GM19467 (cell line): ENCODE measurements around the gene MRPS33.
A peak's percentile ranks its signal among the peaks of the same experiment; 100 is the strongest.

Experiments
- ATAC-seq: cut with Tn5 transposase; IDR thresholded peaks from one replicate; pipeline ENCODE4 v1.9.1; 2021; ENCODE audit warnings: mild to moderate bottlenecking, moderate library complexity; ENCODE audit not compliant: unreplicated experiment

The MRPS33 gene

GRCh38 chr7:141012696-141013344 lies 1.9 kb downstream of the MRPS33 start:
- ATAC-seq = no peak

GRCh38 chr7:141012044-141012685 lies 2.6 kb downstream of the MRPS33 start:
- ATAC-seq = peak; percentile 33

- no peak for ATAC-seq
Measured at GRCh38 chr7:141011443-141011842, 3.3 kb downstream of the MRPS33 start.

GRCh38 chr7:141003172-141004065 lies 11.3 kb downstream of the MRPS33 start:
- ATAC-seq = no peak

DNA sequence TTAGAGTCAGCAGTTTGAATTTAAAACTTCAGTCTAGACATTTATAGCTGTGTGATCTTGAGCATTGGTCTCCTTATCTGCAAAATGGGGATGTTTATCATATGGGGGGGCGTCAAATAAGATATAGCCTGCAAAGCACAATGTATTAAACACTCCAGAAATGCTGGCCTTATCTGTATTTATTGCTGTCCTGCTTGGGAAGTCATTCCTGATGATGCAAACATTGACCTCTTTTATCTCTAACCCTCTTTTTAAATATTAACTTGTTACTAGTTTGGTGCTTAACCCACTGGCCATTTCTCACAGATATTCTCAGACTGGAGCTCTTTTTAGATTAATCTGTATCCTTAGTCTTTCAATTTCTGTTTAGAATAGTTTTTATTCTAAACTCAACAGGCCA lies 13.2 kb downstream of the MRPS33 start:
- no peak for ATAC-seq

- no peak for ATAC-seq
Measured at GRCh38 chr7:141001122-141001521, 13.6 kb downstream of the MRPS33 start.

DNA sequence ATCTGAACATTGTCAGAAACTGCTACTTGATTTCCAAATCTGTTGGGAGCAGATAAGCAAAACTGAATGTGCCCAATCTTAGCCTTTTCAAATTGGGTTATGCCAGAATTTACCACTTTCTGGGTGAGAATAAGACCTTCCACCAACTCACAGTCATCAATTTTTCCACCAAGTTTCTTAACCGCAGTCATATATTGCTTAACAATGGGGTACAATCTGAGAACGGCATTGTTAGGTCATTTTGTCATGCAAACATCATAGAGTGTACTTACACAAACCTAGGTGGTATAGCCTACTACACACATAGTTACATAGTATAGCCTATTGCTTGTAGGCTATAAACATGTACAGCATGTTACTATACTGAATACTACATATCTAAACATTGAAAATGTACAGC lies 16.0 kb downstream of the MRPS33 start:
- ATAC-seq = no peak

DNA sequence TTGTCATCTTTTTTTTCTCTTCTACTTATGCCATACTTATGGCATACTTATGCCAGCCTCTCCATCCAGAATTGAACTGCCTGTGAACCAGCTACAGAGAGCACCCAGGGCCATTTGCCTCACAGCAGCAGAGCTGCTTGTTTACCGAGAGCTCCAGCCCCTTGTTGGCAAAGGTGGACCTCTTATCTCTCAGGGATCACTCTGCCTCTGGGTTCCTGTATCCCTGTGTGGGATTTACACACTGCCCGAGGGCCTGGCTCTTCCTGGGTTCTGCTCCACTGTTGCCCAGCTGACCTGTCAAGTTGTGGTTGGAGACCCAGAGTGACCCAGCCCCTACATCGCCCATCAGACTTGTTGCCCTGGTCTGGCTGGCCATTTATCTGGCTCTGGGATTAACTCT lies 22.3 kb downstream of the MRPS33 start:
- no peak for ATAC-seq

GRCh38 chr7:140990193-140990962 lies 24.4 kb downstream of the MRPS33 start:
- ATAC-seq = no peak

DNA sequence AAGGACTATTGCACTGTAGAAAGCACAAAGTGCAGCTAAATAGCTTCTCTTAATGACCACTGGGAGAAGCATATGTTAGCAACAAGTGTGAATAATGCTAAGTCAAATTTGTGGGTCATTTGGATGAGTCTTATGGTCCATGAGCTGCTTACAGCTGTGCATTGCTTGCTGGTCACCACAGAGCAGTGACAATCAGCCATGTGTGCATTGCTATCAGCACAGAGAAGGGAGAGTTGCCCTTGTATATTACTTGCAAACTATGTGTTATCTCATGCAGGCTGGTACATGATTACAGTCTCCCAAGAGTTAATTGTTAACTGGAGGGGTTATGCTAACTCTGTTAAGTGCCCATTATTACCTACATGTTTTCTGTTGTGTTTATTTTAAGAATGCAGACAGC lies 25.7 kb downstream of the MRPS33 start:
- peak; percentile 81 for ATAC-seq

- no peak for ATAC-seq
Measured at GRCh38 chr7:140983802-140984201, 30.9 kb downstream of the MRPS33 start.

DNA sequence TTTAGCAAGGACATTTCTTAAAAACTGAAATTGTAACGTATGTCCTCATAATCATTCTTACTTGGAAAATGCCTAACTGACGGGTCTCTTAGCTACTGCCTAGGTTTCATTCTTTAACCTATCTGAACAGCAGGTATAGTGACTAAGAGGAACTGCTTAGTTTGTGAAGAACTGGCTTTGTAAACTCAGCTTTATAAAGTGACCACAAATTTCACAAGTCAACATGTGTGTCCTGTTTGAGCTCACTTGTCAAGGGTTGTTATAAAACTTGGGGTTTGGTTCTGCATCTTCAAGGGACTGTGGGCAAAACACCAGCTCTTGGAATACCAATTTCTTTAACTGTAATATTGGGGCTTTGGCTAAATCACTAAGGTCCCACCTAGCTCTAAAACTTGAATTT lies 32.2 kb downstream of the MRPS33 start:
- ATAC-seq = no peak

- no peak for ATAC-seq
Measured at GRCh38 chr7:140981951-140982350, 32.8 kb downstream of the MRPS33 start.

DNA sequence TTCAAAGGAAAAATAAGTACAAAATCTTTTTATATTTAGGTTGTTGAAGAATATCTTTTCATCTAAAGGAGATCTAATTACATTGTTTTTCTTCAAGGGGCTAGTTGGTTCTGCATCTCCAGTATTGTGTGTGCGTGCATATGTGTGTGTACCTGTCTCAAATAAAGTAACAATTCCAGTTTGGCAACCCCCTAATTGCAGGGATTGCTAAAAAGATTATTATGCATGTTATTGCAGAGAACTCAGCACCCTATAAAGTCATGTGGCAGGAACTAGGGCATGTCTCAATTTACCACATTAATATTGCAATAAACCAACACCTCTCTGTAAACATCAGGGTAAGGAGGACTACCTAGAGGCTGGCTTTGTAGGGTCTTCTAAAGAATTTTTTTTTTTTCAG lies 37.0 kb downstream of the MRPS33 start:
- no peak for ATAC-seq

GRCh38 chr7:140972876-140973829 lies 41.6 kb downstream of the MRPS33 start:
- no peak for ATAC-seq

- ATAC-seq = no peak
Measured at GRCh38 chr7:140972344-140972743, 42.4 kb downstream of the MRPS33 start.

DNA sequence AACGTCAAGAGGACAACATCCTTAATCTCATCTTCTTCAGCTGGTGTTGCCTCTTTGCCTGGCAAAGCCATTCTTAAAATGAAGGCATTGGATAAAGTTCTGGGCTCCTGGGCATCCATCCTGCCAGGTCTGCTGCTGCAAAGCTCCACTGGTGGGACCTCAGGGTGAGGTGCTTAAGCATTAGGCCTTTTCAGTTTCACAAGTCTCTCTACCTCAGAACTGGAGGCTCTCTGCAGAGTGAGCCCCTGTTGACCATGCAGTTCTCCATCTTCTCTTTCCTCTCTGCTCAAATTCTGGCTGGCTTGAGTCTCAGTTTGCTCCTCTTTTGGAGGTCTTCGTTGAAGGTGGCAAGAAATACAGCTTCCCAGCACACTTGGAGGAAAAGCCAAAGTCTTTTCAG lies 47.3 kb downstream of the MRPS33 start:
- no peak for ATAC-seq

GRCh38 chr7:140966561-140967233 lies 48.1 kb downstream of the MRPS33 start:
- no peak for ATAC-seq

- ATAC-seq = no peak
Measured at GRCh38 chr7:140961117-140961516, 53.6 kb downstream of the MRPS33 start.
